ENCODE data around the gene GDPD1.

GDPD1 gene

DNA sequence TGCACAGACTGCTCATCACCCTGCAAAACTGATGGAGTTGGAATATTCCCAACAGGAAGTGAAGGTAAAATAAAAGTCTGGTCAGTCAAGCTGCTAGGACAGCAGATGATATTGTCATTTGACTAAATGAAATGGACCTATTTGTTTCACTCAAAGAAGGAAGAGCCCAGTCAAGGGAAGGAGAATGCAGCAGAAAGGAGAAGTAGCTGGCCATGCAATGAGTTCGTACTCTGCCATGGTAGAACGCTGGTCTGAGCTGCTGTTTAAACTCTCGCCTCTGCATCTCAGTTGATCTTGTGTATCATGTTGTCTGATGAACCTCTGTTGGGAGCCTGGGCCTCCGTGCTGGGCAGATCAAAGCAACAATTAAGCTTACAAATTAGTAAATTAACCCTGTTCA lies 95.6 kb downstream of the GDPD1 start:
- no peak for DNase-seq (ENCODE audit: low spot score)

More for the DNA sequence above, 95.6 kb downstream of the GDPD1 start:
- TF ChIP-seq, protein P1, sequence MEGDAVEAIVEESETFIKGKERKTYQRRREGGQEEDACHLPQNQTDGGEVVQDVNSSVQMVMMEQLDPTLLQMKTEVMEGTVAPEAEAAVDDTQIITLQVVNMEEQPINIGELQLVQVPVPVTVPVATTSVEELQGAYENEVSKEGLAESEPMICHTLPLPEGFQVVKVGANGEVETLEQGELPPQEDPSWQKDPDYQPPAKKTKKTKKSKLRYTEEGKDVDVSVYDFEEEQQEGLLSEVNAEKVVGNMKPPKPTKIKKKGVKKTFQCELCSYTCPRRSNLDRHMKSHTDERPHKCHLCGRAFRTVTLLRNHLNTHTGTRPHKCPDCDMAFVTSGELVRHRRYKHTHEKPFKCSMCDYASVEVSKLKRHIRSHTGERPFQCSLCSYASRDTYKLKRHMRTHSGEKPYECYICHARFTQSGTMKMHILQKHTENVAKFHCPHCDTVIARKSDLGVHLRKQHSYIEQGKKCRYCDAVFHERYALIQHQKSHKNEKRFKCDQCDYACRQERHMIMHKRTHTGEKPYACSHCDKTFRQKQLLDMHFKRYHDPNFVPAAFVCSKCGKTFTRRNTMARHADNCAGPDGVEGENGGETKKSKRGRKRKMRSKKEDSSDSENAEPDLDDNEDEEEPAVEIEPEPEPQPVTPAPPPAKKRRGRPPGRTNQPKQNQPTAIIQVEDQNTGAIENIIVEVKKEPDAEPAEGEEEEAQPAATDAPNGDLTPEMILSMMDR (IDR thresholded peaks at IDR 0.05; ENCODE audit: extremely low read depth, missing control alignments): no peak
